Stimulated activated CD4-positive, alpha-beta T cell treated with anti-CD3 and anti-CD28 coated beads, Interleukin-2, amount 100 ng/mL, for 4 hours (primary cell): Measurements from ENCODE around the gene OGFOD1.
A peak's percentile ranks its signal among the peaks of the same experiment; 100 is the strongest.
"Not testable (repeated sequence)": the region's sequence is repeated elsewhere in the genome, so short reads cannot be mapped to it uniquely, and the experiment has no call there.

Source experiments
- DNase-seq: peaks from one replicate; pipeline ENCODE4 v3.0.0-alpha.2; 2020; ENCODE audit warnings: low read depth

The OGFOD1 gene

DNA sequence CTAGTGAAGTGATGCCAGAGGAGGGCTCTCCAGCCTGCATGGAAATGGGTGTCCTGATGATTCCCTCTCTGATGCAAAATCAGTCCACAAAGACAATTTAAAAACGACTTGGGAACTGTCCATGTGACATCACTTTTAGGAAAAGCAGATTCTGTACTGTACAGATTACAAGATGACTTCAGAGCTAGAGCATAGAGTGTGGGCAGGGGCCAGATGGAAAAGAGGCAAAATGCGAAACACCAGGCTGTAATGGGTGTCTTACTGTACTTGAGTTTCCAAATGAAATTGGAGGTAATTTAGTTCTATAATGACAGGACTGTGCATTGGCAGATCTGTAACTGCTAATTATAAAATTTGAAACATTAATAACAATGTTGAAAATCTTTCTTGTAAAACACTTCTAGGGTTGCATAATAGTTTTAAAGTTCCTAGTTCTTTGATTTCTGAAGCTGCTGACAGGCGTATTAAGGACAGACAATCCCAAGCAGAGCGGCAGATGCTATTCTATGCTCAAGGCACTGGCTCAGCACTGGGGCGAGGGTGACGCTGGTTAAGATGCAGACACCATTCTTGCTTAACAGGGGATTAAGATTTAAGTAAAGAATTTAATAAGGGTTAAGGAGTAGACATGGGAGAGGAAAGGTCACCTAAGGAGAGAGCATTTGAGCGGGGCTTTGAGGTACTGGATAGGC is 29.6 kb downstream of the OGFOD1 start:
- DNase-seq: no peak

DNA sequence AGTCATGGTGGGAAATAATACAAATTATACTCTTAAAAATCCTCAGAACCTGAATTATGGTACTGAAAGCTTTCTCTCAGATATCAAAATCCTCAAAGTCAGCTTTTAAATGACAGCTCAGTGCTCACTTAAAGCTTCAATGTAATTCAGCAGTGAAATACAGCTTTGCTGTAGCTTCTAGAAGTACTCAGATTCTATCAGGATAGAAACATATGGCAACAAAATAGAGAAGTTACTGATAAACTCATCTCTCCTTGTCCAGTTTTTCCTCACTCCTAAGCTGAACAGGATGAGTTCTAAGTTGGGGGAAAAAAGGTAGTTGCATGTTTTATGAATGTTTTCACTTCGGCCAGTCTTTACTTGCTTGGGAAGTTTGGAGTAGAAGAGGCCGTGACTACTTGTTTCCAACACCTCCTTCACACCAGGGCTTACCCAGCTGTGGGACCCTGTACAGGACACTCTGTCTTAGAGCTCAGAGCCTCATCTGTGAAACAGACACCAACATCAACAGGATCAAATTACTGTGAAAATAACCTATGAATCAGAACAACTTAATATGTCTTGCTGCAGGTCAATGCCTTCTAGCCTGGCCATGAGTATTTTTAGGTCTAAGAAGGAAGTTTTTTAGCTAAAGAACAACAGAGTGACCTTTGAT is 30.2 kb downstream of the OGFOD1 start:
- DNase-seq: no peak

DNA sequence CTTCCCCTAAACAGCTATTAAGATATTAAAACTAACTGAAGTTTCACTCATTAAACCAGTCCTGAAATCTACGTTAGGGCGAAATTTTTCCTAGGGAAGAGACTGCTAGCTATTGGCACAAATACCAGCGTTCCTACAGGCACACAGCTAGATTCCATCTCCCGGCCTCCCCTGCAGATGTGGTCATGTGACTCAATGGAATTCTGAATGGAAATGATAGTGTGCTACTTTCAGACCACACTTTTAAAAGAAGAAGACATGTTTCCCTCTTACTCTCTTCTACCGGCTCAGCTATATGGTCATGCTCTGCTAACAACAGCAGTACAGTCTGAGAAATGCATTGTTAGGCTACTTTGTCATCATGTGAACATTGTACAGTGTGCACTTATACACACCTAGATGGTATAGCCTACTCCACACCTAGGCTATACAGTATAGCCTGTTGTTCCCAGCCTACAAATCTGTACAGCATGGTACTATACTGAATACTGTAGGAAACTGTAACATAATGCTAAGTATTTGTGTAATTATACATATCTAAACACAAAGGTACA is 31.4 kb downstream of the OGFOD1 start:
- no peak for DNase-seq

DNA sequence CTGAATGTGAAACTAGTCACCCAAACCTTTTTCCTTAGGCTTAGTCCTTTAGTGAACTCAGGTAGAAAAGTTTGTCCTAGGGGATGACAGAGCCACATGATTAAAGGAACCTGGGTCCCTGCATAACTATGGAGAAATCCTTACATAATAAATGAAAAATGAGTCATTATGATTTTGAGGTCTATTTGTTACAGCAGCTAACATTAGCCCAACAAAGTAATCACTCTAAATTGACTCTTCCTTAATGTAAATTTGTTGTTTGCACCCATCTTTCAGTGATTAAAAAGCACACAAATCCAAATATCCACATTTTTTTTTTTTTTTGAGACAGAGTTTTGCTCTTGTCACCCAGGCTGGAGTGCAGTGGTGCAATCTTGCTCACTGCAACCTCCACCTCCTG is 32.0 kb downstream of the OGFOD1 start:
- no peak for DNase-seq

GRCh38 chr16:56488035-56488434 is 36.7 kb downstream of the OGFOD1 start:
- DNase-seq: no peak

GRCh38 chr16:56488868-56489267 is 37.5 kb downstream of the OGFOD1 start:
- DNase-seq: not testable (repeated sequence)

DNA sequence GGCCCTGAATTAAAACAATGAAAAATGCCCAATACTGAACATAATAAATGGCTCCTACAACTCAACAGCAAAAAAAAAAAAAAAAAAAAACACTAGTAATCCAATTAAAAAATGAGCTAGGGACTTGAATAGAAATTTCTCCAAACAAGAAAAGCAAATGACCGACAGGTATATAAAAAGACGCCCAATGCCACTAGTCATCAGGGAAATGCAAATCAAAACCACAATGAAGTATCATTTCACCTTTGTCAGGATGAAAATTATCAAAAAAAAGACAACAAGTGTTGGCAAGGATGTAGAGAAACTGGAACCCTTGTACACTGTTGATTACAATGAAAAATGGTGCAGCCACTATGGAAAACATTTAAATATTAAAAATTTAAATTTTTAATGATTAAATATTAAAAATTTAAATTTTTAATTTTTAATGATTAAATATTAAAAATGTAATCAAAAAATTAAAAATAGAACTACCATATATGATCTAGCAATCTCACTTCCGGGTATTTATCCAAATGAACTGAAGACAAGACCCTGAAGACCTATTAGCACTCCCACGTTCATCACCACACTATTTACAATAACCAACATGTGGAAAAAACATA is 40.4 kb downstream of the OGFOD1 start:
- no peak for DNase-seq

- no peak for DNase-seq
These were observed 41.8 kb downstream of the OGFOD1 start for GRCh38 chr16:56493126-56493525.

- DNase-seq: no peak
These were observed 42.5 kb downstream of the OGFOD1 start for GRCh38 chr16:56493815-56494214.

GRCh38 chr16:56505181-56505580 is 53.8 kb downstream of the OGFOD1 start:
- DNase-seq: no peak

DNA sequence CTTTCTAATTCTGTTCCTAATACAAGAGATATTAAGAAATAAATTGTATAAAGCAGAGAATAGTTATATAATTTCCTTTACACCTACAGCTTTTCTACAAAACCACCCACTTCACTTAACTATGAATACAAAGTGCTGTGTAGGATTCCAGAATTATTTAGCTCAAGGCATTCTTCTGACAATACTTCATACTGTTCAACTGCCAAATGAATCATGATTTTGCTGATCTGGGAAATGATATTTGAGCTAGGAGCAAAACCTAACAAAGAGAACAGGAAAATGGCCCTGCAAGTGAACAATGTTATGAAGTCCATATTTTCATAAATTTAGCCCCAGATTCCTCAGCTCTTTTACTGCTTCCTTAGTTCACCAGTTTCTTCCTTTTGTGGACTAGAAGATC is 55.6 kb downstream of the OGFOD1 start:
- no peak for DNase-seq

DNA sequence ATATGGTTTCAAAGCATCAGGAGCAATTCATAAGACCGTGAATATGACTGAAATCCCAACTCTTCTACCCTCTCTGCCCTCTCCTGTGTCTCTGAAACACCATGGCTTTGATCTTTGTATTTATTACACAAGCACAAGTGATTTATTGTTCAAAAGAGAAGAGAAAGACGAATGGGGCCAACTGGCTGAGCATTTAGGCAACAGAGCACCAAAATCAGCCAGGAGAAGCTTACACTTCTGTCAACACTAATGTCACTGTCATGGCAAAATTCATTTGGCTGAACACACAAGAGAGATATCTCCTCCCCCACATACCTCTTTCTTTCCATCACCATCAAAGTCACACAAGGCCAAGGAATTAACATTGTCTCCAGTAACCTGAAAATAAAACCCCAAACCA is 59.2 kb downstream of the OGFOD1 start:
- DNase-seq: no peak

DNA sequence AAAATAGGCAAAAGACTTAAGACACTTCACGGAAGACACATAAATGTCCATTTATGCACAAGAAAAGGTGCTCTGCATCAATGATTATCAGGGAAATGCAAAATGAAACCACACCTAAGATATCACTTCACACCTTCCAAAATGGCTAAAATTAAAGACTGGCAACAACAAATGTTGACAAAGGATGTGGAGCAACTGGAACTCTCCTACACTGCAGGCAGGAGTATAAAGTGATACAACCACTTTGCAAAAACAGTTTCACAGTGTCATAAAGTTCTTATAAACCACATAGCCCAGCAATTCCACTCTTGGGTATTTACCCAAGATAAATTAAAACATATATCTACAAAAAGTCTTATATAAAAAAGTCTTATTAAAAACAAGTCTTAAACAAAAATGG is 60.7 kb downstream of the OGFOD1 start:
- no peak for DNase-seq

- DNase-seq: no peak
These were observed 61.7 kb downstream of the OGFOD1 start for GRCh38 chr16:56513091-56513490.

DNA sequence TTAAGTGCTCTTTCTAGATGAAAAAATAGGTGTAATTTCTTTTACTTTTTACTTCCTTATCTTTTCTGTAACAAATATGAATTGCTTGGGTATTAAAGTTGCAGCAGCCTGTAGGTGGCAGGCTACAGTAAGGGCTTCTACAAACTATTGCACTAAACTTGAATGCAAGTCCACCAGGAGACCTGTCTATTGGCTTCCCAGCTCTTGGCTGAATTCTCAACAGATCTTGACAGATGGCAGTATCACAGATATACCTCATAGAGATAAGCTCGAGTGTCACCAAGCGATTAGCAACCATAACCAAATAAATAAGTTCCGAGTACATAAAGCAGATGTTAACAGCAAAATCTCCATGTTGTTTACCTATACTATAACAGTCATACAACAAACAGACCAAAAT is 62.6 kb downstream of the OGFOD1 start:
- DNase-seq: peak; percentile 15

DNA sequence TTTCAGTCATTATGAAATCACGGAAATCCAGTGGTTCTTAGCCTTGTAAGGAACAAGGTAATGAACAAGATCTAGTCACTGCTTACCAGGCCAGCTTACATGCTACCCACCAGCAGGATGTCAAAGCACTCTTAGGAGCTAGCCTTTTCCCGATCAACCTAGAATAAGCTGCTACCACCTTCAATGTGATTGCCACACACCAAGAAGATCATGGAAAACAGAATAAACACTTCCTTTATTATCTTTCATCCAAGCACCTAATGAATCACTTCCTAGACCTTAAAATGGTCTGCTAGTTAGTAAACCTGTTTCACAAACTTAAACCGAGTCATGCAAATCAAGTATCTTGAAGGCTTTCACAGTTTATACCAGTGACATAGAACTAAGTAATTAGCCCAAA is 63.5 kb downstream of the OGFOD1 start:
- DNase-seq: no peak

- DNase-seq: no peak
These were observed 64.3 kb downstream of the OGFOD1 start for GRCh38 chr16:56515665-56516064.

DNA sequence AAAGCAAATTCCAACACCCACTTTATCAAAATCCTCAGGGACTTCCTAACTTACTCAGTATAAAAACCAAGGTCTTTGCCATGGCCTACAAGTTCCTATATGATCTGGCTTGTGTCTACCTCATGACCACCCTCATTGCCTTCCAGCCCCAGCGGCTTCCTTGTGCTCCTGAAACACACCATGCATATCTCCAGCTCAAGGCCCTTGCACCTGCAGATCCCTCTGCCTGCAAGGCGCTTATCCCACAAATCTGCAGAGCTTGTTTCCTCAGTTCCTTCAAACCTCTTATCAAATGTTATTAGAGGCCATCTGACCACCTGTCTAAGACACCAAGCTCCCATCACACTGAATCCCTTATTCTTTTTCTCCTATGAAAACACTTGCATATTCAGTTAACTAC is 65.9 kb downstream of the OGFOD1 start:
- no peak for DNase-seq

GRCh38 chr16:56518425-56518824 is 67.1 kb downstream of the OGFOD1 start:
- DNase-seq: no peak

DNA sequence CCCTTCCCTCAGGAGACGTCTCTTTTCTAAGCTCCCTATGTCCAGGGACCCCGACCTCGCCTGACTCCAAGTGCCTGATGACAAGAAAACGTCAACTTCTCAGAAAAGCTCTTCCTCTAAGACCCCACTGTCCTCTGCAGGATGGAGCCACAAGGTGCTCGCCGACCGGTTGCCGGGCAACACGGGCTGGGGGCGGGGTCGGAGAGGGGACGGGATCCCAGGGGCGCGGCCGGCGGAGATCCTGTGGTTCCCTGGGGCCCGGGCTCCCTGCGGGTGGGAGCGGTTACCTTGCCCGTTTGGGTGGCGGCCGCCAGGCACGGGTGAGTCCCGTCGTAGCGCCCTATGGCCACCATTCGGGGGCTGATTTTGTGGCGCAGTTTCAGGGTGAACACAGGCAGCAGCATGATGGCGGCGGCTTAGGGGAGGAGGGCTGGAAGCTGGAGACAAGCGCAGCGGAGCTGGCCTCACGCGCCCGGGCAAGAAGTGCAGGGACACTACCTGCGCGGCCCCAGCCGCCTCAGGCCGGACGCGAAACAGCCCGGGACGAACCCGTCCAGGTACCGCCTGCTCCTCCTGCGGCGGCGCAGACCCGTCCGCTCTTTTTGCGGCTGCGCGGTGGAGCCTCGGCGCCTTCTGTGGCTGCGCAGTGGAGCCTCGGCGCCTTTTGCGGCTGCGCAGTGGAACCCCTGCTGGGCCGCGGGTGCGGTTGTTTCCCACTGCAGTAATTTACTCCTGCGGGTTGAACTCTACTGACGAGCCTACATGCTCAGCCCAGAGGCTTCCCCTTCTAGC is 68.3 kb downstream of the OGFOD1 start, which contains the start of gene BBS2:
TSS of gene BBS2 (minus strand) at position 566 of the 792 bp plus-strand sequence. CDS start at position 404, 162 bp downstream.
- DNase-seq: peak; percentile 88

DNA sequence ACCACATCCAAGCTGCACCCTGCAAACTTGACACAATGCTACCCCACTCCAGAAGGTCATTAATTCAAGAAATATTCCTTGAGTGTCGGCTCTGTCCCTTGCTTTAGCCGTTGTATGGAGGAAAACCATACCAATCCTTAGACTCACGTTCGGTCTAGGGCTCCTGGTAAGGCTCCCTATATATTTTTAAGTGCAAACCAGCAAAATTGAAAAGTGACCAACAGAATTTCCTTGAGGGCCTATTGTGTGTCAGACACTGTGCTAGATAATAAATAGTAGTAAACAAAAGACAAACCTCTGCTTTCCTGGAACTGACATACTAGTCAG is 68.9 kb downstream of the OGFOD1 start:
- no peak for DNase-seq

- no peak for DNase-seq
These were observed 73.9 kb downstream of the OGFOD1 start for GRCh38 chr16:56525236-56525635.
